T-helper 2 cell treated with Interferon-gamma antibody and Interleukin-4, amounts not matched to agents 5 μg/mL and 100 μg/mL, for 36 hours (primary cell): Measurements from ENCODE around the gene EVA1C.

Source experiments
- DNase-seq: peaks from one replicate; pipeline ENCODE4 v3.0.0; 2021; ENCODE audit warnings: low spot score
- H3K27ac Mint-ChIP-seq: one replicate; pipeline ENCODE4 v1.8.0; 2021; ENCODE audit warnings: mild to moderate bottlenecking, mixed read lengths
- H3K27me3 Mint-ChIP-seq: one replicate; pipeline ENCODE4 v1.8.0; 2021; ENCODE audit warnings: low read depth, mixed read lengths
- H3K36me3 Mint-ChIP-seq: one replicate; pipeline ENCODE4 v1.8.0; 2021; ENCODE audit warnings: low read depth, mixed read lengths
- H3K4me1 Mint-ChIP-seq: one replicate; pipeline ENCODE4 v1.8.0; 2021; ENCODE audit warnings: low read depth, mixed read lengths
- H3K4me3 Mint-ChIP-seq: one replicate; pipeline ENCODE4 v1.8.0; 2022; ENCODE audit warnings: mild to moderate bottlenecking, moderate library complexity, mixed read lengths
- H3K9me3 Mint-ChIP-seq: one replicate; pipeline ENCODE4 v1.8.0; 2021; ENCODE audit warnings: mixed read lengths

The EVA1C gene

GRCh38 chr21:32406405-32406804 is 6.1 kb upstream of the EVA1C start:
- Mint-ChIP-seq H3K27ac (no peak overlapping the region), H3K9me3 (no peaks in the 10 kb centered on the region), H3K4me1 (peaks cover 11% of the 10 kb centered on the region), H3K36me3 (no peaks in the 10 kb centered on the region), H3K4me3 (no peak overlapping the region), H3K27me3 (peaks cover 4% of the 10 kb centered on the region)
- no peak for DNase-seq

DNA sequence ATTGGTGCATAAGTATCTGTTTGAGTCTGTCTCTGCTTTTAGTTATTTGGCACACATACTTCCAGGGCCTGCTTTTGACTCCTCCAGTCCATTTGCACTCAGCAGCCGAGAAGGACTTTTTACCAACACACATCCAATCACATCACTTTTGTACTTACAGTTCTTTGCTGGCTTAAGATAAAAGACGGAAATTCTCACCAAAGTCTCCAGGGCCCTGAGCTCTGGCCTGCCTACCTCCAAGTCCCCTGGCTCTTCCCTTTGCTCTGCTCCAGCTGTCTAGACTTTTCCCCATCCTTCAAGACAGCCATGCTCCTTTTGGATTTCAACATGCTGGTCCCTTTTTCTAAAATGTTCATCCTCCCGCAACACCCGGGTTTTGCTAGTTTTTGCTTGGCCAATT is 2.2 kb upstream of the EVA1C start:
- no peaks in the 10 kb centered on the region for H3K27me3 Mint-ChIP-seq
- H3K4me1 Mint-ChIP-seq, result peaks cover 21% of the 10 kb centered on the region
- no peak overlapping the region for H3K27ac Mint-ChIP-seq
- DNase-seq, result no peak
- H3K4me3 Mint-ChIP-seq, result no peak overlapping the region
- H3K36me3 Mint-ChIP-seq, result no peaks in the 10 kb centered on the region
- no peaks in the 10 kb centered on the region for H3K9me3 Mint-ChIP-seq

GRCh38 chr21:32410916-32411315 is 1.6 kb upstream of the EVA1C start:
- peaks cover 21% of the 10 kb centered on the region for H3K4me1 Mint-ChIP-seq
- no peaks in the 10 kb centered on the region for H3K27me3 Mint-ChIP-seq
- no peaks in the 10 kb centered on the region for H3K9me3 Mint-ChIP-seq
- no peaks in the 10 kb centered on the region for H3K36me3 Mint-ChIP-seq
- peak overlapping the region; percentile 92 for H3K4me3 Mint-ChIP-seq
- H3K27ac Mint-ChIP-seq, result peak overlapping the region; percentile 4
- no peak for DNase-seq

DNA sequence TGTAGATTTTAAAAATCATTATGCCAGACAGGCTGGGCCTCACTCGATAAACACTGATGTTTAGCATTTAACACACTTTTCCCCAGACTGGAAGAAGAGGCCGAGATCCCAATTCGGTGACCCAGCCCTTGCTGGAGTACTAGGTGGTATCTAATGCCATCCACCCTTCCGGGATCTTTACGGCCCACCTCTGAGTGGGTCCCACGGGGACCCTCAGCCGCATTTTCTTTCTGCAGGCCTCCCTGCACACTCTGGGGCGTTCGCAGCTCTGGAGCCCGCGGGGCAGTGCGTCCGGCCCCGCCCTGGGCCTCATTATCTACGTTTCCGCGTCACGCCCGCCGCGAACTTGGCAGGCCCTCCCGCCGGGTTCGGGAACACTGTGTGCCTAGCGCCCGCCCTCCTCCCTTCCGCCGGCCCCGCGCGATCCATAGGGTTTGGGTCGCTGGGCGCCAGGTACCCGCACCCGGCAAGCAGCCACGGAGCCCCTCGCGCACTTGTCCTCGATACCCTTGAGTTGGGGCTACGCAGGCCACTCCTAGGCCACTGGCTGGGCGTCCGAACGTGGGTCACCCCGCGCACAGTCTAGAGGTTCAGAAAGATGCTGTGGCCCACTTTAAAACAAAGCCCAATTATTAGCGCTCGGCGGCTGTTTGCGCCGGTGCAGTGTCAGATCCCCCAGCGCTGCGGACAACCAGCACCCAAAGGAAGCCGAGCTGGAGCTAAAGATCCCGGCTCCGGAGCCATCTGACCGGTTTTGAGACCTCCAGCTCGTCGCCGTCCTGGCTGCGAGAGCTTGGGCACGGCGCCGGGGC is 950 bp upstream of the EVA1C start:
- H3K4me3 Mint-ChIP-seq, result peak overlapping the region; percentile 92
- H3K27ac Mint-ChIP-seq, result peak overlapping the region; percentile 89
- no peaks in the 10 kb centered on the region for H3K36me3 Mint-ChIP-seq
- H3K27me3 Mint-ChIP-seq, result no peaks in the 10 kb centered on the region
- peak; percentile 65 for DNase-seq
- H3K4me1 Mint-ChIP-seq, result peaks cover 21% of the 10 kb centered on the region
- H3K9me3 Mint-ChIP-seq, result no peaks in the 10 kb centered on the region

GRCh38 chr21:32413015-32413504 is 554 bp downstream of the EVA1C start:
- Mint-ChIP-seq H3K27ac (peak overlapping the region; percentile 81), H3K36me3 (no peaks in the 10 kb centered on the region), H3K4me1 (peaks cover 21% of the 10 kb centered on the region), H3K9me3 (no peaks in the 10 kb centered on the region), H3K4me3 (peak overlapping the region; percentile 89), H3K27me3 (no peaks in the 10 kb centered on the region)
- peak; percentile 11 for DNase-seq

- H3K27ac Mint-ChIP-seq, result no peak overlapping the region
Observed at GRCh38 chr21:32413697-32414578, 1.4 kb downstream of the EVA1C start.

GRCh38 chr21:32414579-32415358 is 2.3 kb downstream of the EVA1C start:
- no peak for DNase-seq
- Mint-ChIP-seq H3K4me1 (peaks cover 21% of the 10 kb centered on the region), H3K9me3 (no peaks in the 10 kb centered on the region), H3K27ac (no peak overlapping the region), H3K36me3 (no peaks in the 10 kb centered on the region), H3K27me3 (no peaks in the 10 kb centered on the region), H3K4me3 (no peak overlapping the region)

More at GRCh38 chr21:32413697-32414578, 1.4 kb downstream of the EVA1C start:
- Mint-ChIP-seq H3K4me3 (peak overlapping the region; percentile 89), H3K36me3 (no peaks in the 10 kb centered on the region), H3K27me3 (no peaks in the 10 kb centered on the region), H3K9me3 (no peaks in the 10 kb centered on the region), H3K4me1 (peaks cover 21% of the 10 kb centered on the region)
- DNase-seq, result no peak

DNA sequence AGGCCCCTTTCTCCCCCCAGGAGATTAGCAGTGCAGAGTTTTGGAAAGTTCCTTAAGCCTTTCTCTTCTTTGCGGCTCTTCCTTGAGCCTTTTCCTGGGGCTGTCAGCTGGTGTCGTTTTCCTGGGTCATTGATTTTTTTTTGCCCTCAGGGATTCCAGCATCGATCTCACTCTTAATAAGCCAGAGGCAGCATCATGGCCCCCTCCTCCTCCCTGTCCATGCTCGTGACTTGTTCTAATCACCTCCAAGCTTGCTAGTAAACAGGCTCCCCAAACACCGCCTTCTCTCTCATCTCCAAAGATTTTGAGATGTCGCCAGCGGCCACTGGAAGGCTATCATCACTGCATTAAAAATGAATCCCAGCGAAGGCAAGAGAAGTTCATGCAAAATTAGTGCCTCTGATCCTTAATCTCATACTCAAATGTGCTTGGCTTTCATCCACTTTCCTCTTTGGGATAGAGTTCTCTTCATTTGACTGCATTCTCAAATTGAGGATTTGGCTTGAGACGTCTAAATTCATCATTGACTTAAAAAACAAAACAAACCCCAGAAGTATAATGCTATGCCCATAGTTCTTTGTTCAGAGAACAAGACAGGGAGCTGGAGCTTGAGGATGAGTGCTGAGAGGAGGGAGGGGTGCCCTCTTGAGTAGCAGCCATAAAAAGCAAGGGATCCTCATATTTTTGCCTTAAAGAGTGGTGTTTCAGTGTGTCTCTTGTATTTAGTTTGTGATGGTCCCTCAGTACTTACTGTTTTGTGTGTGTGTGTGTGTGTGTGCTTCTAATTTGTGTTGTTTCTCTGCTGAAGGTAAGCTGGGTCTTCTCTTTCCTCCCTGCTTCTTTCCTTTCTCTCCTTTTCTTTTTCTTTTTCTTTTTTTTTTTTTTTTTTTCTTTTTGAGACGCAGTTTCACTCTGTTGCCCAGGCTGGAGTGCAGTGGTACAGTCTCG is 3.2 kb downstream of the EVA1C start:
- Mint-ChIP-seq H3K36me3 (no peaks in the 10 kb centered on the region), H3K4me3 (no peak overlapping the region), H3K9me3 (no peaks in the 10 kb centered on the region), H3K27me3 (no peaks in the 10 kb centered on the region), H3K4me1 (peaks cover 20% of the 10 kb centered on the region), H3K27ac (no peak overlapping the region)
- no peak for DNase-seq

DNA sequence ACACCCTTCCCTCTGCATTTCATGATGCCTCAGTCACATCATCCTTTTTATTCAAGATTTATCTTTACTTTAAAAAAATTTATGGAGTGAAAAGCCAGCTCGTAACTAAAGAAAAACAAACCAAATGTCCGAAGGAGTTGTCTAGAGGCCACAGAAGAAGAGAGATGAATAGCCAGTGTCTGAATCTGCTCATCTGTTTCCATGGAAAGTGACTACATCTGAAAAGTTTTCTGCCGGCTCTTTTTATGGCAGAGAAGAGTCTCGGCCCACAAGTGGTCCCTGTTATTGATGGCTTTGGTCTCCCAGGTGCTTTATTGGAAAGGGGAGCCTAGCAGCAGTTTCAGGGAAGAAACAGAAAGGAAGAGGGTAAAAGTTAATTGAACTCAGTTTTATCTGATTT is 5.6 kb downstream of the EVA1C start:
- Mint-ChIP-seq H3K27ac (no peak overlapping the region), H3K36me3 (no peaks in the 10 kb centered on the region), H3K9me3 (no peaks in the 10 kb centered on the region), H3K4me3 (no peak overlapping the region), H3K4me1 (peaks cover 6% of the 10 kb centered on the region), H3K27me3 (no peaks in the 10 kb centered on the region)
- no peak for DNase-seq

DNA sequence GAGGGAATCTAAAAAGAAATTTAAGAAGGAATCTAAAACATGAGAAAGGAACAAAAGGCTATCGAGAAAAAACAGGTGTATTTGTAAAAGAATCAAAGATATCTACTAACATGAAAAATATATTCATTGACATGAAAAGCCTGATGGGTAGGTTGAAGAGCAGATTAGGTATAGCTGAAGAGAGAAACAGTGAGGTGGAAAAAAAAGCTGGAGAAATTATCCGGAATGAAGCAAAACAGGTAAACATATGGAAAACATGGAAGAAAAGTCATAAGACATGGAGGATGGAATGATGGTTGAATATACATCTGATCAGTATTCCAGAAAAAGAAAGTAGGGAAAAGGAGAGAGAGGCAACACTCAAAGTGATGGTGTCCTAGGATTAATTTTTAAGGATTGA is 9.6 kb downstream of the EVA1C start:
- Mint-ChIP-seq H3K27ac (no peak overlapping the region), H3K4me3 (no peak overlapping the region), H3K4me1 (no peaks in the 10 kb centered on the region), H3K27me3 (no peaks in the 10 kb centered on the region), H3K36me3 (no peaks in the 10 kb centered on the region), H3K9me3 (no peaks in the 10 kb centered on the region)
- DNase-seq, result no peak

DNA sequence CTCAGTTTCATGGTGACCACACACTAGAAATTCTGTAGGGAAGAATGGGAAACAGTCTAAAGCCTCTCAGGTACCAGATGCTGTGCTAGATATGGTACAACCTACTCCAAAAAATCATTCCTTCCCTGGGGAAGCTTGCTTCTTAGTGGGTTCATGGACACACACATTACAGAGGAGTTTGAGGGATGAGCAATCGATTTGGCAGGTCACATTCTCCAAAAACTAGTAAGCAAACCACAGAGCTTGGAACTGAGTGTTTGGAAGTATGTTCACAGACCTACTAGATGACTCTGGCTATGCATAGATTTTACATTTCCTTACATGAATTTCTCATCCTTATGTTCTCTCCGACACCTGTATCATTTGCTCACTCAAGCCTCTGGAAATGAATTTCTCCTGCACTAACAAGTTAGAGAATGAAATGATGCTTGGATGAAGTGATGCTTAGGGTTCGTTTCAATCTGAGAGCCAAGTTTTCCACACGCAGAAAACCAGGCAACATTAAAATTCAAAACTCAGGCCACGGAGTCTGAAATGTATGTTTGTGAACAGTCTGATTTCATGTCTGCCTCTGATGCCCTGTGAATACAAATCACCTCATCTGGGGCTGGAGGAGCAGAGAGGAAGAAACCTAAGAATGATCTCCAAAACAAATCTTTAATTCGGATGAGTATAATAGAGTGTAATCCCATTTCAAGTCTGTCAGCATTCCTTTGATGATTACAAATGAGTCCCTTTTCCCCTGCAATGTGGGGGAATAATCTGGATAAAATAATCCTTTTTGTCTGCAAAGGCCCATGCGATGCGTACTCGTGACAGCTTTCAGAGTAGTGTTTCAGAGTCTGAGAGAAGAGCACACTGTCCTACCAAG is 11.0 kb downstream of the EVA1C start:
- Mint-ChIP-seq H3K36me3 (no peaks in the 10 kb centered on the region), H3K4me1 (no peaks in the 10 kb centered on the region), H3K27me3 (no peaks in the 10 kb centered on the region), H3K4me3 (no peak overlapping the region), H3K9me3 (no peaks in the 10 kb centered on the region), H3K27ac (no peak overlapping the region)
- DNase-seq, result no peak

GRCh38 chr21:32424191-32424535 is 11.7 kb downstream of the EVA1C start:
- no peak for DNase-seq
- no peak overlapping the region for H3K27ac Mint-ChIP-seq
- no peaks in the 10 kb centered on the region for H3K27me3 Mint-ChIP-seq
- H3K4me1 Mint-ChIP-seq, result no peaks in the 10 kb centered on the region
- H3K36me3 Mint-ChIP-seq, result no peaks in the 10 kb centered on the region
- no peak overlapping the region for H3K4me3 Mint-ChIP-seq
- no peaks in the 10 kb centered on the region for H3K9me3 Mint-ChIP-seq
